ENCODE data around the gene TCOF1. TPM values are rescaled to one million over a fixed set of nuclear protein-coding genes. Genes with fewer than 3 reads are reported as not detected.
"Not testable (repeated sequence)": the region's sequence is repeated elsewhere in the genome, so short reads cannot be mapped to it uniquely, and the experiment has no call there.

The TCOF1 gene
- total RNA-seq, 4 donors from 2014 or later, result 9.4 to 40.0 (median 20.1) TPM

- Histone ChIP-seq H3K4me1 (no peaks in the 10 kb centered on the region), H3K4me3 (peak overlapping the region in 1 of 2 donors; percentile 29), H3K9me3 (no peaks in the 10 kb centered on the region), H3K27me3 (no peaks in the 10 kb centered on the region), H3K36me3 (no peaks in the 10 kb centered on the region), H3K27ac (peak overlapping the region; percentile 79 to 80)
- intact Hi-C loops (cut with DNase I; ENCODE audit: low total_unique reads), result no loop called here
- DNase-seq, result peak; percentile 64 to 86
- TF ChIP-seq POLR2A (IDR thresholded peaks at IDR 0.05) (no peak), CTCF (IDR thresholded peaks at IDR 0.05) (no peak)
Observed at GRCh38 chr5:150410524-150411244, 53.2 kb downstream of the TCOF1 start.

- TF ChIP-seq CTCF (IDR thresholded peaks at IDR 0.05) (no peak), POLR2A (IDR thresholded peaks at IDR 0.05) (peak in 1 of 2 donors; percentile 23)
- H3K27me3 ChIP-seq, result no peaks in the 10 kb centered on the region
- peak overlapping the region; percentile 29 to 39 for H3K4me3 ChIP-seq
- no peaks in the 10 kb centered on the region for H3K36me3 ChIP-seq
- H3K27ac ChIP-seq, result peak overlapping the region; percentile 79 to 80
- no peaks in the 10 kb centered on the region for H3K9me3 ChIP-seq
- intact Hi-C loops (cut with DNase I; ENCODE audit: low total_unique reads), result no loop called here
- H3K4me1 ChIP-seq, result no peaks in the 10 kb centered on the region
- DNase-seq, result peak in 1 of 2 donors; percentile 59
Observed at GRCh38 chr5:150411245-150411979, 53.9 kb downstream of the TCOF1 start.

DNA sequence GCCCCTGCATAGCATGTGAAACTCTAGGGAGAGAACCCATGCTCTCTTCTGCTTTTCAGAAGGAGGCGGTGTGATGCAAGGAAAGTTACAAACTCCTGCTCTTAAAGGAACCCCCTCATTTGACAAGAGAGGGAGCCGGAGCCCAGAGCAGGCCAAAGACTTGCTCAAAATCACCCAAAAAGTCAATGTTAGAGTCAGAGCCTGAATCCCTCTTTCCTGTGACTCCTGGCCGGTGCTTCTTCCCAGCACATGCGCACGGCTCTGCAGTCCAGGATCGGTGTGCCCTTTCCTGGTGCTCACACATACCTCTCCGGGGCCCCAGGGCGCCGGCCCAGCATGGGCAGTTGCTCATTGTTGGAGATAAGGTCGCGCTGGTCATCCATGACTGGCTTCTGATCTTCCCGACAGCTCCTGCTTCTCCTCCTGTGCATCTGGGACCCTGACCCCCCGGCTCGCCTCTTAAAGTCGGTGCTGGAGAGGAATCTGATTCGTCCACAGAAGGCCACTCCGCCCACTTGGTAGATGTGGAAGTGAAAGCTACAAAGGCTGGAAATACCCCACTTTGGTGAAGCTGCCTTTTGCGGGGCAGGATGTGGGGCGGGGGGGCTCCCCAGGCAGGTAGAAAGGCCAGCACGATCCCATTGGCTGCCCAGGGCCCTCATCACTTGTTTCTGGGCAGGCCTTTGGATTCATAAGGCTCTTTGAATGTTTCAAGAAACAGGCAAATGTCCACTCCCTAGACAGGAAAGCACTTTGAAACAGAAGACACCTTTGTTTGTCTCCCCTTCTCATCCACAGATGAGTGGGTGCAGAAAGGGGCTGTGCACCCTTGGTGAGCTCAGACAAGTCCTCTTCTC, 55.0 kb downstream of the TCOF1 start, which contains the start of gene CD74:
Gene CD74, minus strand, starts transcription at position 592 of the 857 bp plus-strand sequence. Its CDS starts 161 bp downstream, at position 431.
- TF ChIP-seq CTCF (IDR thresholded peaks at IDR 0.05) (no peak), POLR2A (IDR thresholded peaks at IDR 0.05) (peak; percentile 60 to 77)
- H3K27ac ChIP-seq, result peak within 1 kb of the TSS; percentile 79 to 80
- peak within 1 kb of the TSS; percentile 29 to 39 for H3K4me3 ChIP-seq
- H3K9me3 ChIP-seq, result no peaks in the 10 kb centered on the region
- peak; percentile 75 to 88 for DNase-seq
- H3K36me3 ChIP-seq, result no peaks in the 10 kb centered on the region
- no peaks in the 10 kb centered on the region for H3K27me3 ChIP-seq
- H3K4me1 ChIP-seq, result no peaks in the 10 kb centered on the region
- intact Hi-C loops (cut with DNase I; ENCODE audit: low total_unique reads), result no loop called here

DNA sequence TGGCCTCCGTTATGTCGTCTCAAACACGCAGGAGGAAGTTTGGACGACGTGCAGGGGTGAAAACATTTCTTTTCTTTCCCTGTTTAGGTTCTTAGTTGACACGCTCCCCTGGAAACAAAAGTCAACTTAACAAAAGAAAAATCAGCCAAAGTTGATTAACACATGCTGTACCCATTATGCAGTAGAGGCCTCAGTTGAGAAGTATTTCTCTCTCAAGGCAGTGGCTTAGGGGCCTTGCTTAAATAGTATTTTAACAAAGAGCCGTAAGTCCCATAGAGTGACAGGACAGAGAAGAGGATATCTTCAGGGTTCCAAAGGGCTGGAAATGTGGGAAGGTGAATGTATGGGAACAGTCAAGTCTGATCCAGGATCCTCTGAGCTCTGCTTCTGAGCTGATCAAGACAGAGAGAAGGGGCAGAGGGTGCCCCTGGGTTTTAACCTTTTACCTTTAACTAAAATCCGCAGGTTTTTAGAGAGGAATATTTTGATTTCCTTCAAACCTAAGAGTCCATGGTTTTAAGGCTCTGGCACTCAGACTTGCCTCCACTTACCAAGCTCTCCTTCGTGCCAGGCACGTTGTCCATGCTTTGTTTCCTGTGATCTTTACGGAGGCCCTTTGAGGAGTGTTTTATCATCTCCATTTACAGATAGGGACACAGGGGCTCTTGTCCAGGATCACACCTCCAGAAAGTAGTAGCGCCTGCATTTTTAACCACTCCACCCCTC, 55.8 kb downstream of the TCOF1 start:
- DNase-seq, result no peak
- no peaks in the 10 kb centered on the region for H3K36me3 ChIP-seq
- H3K27me3 ChIP-seq, result no peaks in the 10 kb centered on the region
- peak overlapping the region; percentile 79 to 80 for H3K27ac ChIP-seq
- TF ChIP-seq POLR2A (IDR thresholded peaks at IDR 0.05) (no peak), CTCF (IDR thresholded peaks at IDR 0.05) (no peak)
- H3K4me1 ChIP-seq, result no peaks in the 10 kb centered on the region
- H3K4me3 ChIP-seq, result peak overlapping the region in 1 of 2 donors; percentile 39
- intact Hi-C loops (cut with DNase I; ENCODE audit: low total_unique reads), result no loop called here
- H3K9me3 ChIP-seq, result no peaks in the 10 kb centered on the region

DNA sequence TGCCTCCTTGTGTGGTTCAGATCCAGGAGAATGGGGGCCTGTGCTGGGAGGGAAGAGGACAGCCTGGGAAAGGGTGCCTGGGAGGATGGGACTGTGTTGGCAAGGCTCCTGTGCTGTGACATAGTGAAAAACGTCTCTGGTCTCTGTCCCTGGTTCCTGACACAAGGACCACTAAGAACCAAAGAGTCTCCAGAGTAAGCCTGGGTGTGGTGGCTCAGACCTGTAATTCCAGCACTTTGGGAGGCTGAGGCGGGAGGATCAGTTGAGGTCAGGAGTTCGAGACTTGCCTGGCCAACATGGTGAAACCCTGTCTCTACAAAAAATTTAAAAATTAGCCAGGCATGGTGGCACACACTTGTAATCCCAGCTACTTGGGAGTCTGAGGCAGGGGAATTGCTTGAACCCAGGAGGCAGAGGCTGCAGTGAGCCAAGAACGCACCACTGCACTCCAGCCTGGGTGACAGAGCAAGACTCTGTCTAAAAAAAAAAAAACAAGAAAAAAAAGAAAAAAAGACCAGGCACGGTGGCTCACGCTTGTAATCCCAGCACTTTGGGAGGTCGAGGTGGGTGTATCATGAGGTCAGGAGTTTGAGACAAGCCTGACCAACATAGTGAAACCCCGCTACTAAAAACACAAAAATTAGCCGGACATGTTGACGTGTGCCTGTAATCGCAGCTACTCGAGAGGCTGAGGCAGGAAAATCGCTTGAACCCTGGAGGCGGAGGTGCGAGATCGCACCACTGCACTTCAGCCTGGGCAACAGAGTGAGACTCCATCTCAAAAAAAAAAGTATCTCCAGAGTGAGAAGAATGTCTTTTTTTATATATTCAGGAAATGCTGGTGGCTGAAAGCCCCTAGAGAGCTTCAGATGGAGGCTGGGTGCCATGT, 56.6 kb downstream of the TCOF1 start:
- intact Hi-C loops (cut with DNase I; ENCODE audit: low total_unique reads); DNase-seq; H3K4me3 ChIP-seq; H3K9me3 ChIP-seq; H3K36me3 ChIP-seq; H3K27me3 ChIP-seq; H3K4me1 ChIP-seq: not testable (repeated sequence)
- peak overlapping the region; percentile 79 to 80 for H3K27ac ChIP-seq
